Loucy (cell line): Measurements from ENCODE around the gene OSBPL3.

Experiments
- H2AFZ ChIP-seq: fragments of 200-600 bp; sonication (generic); 2 replicates; pipeline ENCODE4 v1.6.0; 2016; ENCODE audit warnings: antibody characterized with exemption, mild to moderate bottlenecking, low read length, moderate library complexity
- H3F3A ChIP-seq: fragments of 200-600 bp; 2 replicates; pipeline ENCODE4 v1.6.0; 2016; ENCODE audit warnings: antibody characterized with exemption, low read depth, mild to moderate bottlenecking
- H3K27me3 ChIP-seq: fragments of 200-600 bp; sonication (generic); 2 replicates; pipeline ENCODE4 v1.6.1; 2014; ENCODE audit warnings: low read length, mild to moderate bottlenecking; ENCODE audit not compliant: insufficient read depth, poor library complexity, severe bottlenecking
- H3K36me3 ChIP-seq: fragments of 200-600 bp; sonication (generic); 2 replicates; pipeline ENCODE4 v1.6.1; 2016; ENCODE audit warnings: low read length; ENCODE audit not compliant: insufficient read depth
- H3K4me1 ChIP-seq: fragments of 200-600 bp; sonication (generic); 2 replicates; pipeline ENCODE4 v1.5.1; 2014; ENCODE audit warnings: low read length, mild to moderate bottlenecking; ENCODE audit not compliant: insufficient read depth, poor library complexity, severe bottlenecking
- H3K4me2 ChIP-seq: fragments of 200-600 bp; sonication (generic); 2 replicates; pipeline ENCODE4 v1.6.0; 2014; ENCODE audit warnings: antibody characterized with exemption, low read length, low read depth, mild to moderate bottlenecking; ENCODE audit not compliant: poor library complexity, severe bottlenecking
- H3K4me3 ChIP-seq: fragments of 200-600 bp; sonication (generic); 2 replicates; pipeline ENCODE4 v1.5.1; 2014; ENCODE audit warnings: low read length, mild to moderate bottlenecking, mixed read lengths; ENCODE audit not compliant: poor library complexity, severe bottlenecking
- H3K79me2 ChIP-seq: fragments of 200-600 bp; sonication (generic); 2 replicates; pipeline ENCODE4 v1.6.1; 2014; ENCODE audit warnings: low read length; ENCODE audit not compliant: insufficient read depth
- H3K9ac ChIP-seq: fragments of 200-600 bp; sonication (generic); 2 replicates; pipeline ENCODE4 v1.6.0; 2014; ENCODE audit warnings: mild to moderate bottlenecking, low read depth, low read length, moderate library complexity; ENCODE audit not compliant: poor library complexity, severe bottlenecking
- H3K9me2 ChIP-seq: fragments of 200-600 bp; sonication (generic); replicated peaks from 2 replicates; pipeline ENCODE4 v1.6.1; 2016; ENCODE audit warnings: low read depth, low read length, mixed read lengths
- H3K9me3 ChIP-seq: fragments of 200-600 bp; sonication (generic); 2 replicates; pipeline ENCODE4 v1.6.1; 2014; ENCODE audit warnings: mild to moderate bottlenecking, antibody characterized with exemption, low read length, low read depth; ENCODE audit not compliant: insufficient read depth
- H4K20me1 ChIP-seq: fragments of 200-600 bp; sonication (generic); 2 replicates; pipeline ENCODE4 v1.6.0; 2014; ENCODE audit warnings: antibody characterized with exemption, low read length, mild to moderate bottlenecking; ENCODE audit not compliant: insufficient read depth, poor library complexity, severe bottlenecking
- EZH2phosphoT487 ChIP-seq: fragments of 200-600 bp; IDR thresholded peaks from 2 replicates; pipeline ENCODE4 v1.6.1; 2018; ENCODE audit warnings: antibody characterized with exemption, mild to moderate bottlenecking, moderate library complexity, borderline replicate concordance
- TF ChIP-seq, protein P1 (sequence below): fragments of 200-600 bp; sonication (generic); conservative IDR thresholded peaks from 2 replicates; pipeline ENCODE4 v1.5.1; 2014; ENCODE audit warnings: mild to moderate bottlenecking, antibody characterized with exemption, low read length

The OSBPL3 gene

DNA sequence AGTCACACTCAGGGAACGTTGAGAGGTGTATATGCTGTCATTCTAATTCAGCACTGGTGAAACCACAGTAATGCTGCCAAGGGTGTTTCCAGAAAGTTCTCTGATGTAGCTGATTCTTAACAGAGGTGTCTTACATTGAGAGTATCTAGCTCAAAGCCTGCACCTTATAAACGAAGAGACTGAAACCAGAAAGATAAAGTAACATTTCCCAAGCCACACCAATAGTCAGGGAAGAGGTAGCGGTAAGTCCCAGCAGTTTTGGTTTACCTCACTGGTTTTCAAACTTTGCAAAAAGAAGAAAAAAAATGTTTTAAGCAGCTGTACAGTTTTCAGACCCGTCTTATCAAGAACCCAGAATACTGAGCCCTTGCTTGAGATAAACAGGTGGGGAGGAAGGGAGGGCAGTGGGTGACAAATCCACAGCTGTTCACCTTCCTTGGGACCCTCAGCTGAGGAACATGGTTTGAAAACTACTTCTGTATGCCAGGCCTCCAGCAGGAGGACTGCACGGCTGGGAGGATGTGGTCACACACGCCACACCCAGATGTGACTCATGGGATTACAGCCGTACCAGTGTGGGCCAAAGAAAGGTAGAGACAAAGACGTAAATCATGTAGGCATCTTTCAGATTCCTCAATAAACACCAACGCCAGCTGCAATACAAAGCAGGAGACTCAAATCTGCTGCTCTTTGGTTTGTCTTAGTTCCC lies 158.8 kb downstream of the OSBPL3 start:
- Histone ChIP-seq H3K36me3 (peaks cover 34% of the 10 kb centered on the region; the same call in 1 of the 2 replicates), H3K9ac (peak overlapping the region; percentile 48), H3K9me2 (no peaks in the 10 kb centered on the region), H3F3A (peaks cover 12% of the 10 kb centered on the region), H3K27me3 (no peaks in the 10 kb centered on the region), H3K4me3 (peak overlapping the region; percentile 64), H3K9me3 (no peaks in the 10 kb centered on the region), H3K4me2 (peak overlapping the region; percentile 84), H2AFZ (no peak overlapping the region), H4K20me1 (no peaks in the 10 kb centered on the region), H3K4me1 (peaks cover 28% of the 10 kb centered on the region), H3K79me2 (no peaks in the 10 kb centered on the region)
- TF ChIP-seq, protein P1, sequence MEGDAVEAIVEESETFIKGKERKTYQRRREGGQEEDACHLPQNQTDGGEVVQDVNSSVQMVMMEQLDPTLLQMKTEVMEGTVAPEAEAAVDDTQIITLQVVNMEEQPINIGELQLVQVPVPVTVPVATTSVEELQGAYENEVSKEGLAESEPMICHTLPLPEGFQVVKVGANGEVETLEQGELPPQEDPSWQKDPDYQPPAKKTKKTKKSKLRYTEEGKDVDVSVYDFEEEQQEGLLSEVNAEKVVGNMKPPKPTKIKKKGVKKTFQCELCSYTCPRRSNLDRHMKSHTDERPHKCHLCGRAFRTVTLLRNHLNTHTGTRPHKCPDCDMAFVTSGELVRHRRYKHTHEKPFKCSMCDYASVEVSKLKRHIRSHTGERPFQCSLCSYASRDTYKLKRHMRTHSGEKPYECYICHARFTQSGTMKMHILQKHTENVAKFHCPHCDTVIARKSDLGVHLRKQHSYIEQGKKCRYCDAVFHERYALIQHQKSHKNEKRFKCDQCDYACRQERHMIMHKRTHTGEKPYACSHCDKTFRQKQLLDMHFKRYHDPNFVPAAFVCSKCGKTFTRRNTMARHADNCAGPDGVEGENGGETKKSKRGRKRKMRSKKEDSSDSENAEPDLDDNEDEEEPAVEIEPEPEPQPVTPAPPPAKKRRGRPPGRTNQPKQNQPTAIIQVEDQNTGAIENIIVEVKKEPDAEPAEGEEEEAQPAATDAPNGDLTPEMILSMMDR = no peak; the same call in 1 of the 2 replicates
- no peak for TF ChIP-seq EZH2phosphoT487

- Histone ChIP-seq H3K9ac (peak overlapping the region; percentile 48), H3K9me3 (no peaks in the 10 kb centered on the region), H3K27me3 (no peaks in the 10 kb centered on the region), H3K4me3 (peak overlapping the region; percentile 64), H3K9me2 (no peaks in the 10 kb centered on the region), H4K20me1 (no peaks in the 10 kb centered on the region), H3F3A (peaks cover 12% of the 10 kb centered on the region), H2AFZ (peak overlapping the region; percentile 24; the same call in 1 of the 2 replicates), H3K4me2 (peak overlapping the region; percentile 84), H3K4me1 (peaks cover 23% of the 10 kb centered on the region), H3K36me3 (peaks cover 39% of the 10 kb centered on the region; the same call in 1 of the 2 replicates), H3K79me2 (no peaks in the 10 kb centered on the region)
- TF ChIP-seq, protein P1 = no peak
- no peak for TF ChIP-seq EZH2phosphoT487
Observed at GRCh38 chr7:24820730-24821044, 159.3 kb downstream of the OSBPL3 start.

DNA sequence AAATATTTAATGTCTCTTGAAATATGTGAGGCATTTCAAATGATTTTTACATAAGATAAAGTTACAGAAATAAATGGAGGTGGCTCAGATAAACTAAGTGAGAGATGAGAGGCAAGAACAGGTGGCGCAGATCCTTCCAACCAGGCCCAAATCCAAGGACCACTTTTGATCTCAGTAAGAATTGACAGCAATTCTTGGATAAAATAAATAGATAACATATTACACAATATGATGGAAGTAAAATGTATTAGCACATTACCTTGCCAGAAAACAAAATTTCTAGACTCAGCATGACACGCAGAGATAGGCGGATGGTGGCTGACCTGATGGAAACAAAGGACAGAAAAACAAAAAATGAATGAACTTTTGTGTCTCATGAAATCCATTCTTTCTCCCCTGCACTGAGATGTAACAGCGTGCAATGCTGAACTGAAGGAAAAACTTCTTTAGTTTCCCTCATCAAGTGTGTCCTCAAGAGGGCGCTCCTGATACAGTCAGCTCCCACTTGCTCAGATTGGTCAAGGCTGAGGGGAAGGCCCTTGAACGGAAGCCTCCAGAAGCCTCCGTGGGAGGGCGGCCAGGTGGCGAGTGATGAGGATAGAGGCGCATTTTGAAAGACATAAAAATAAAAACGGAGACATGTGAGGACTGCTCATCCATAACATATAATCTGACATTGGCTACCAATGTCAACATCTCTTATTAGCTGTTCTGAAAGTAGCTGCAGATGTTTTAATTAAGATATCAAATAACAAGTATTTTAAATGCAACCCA lies 159.9 kb downstream of the OSBPL3 start:
- Histone ChIP-seq H3K9ac (peak overlapping the region; percentile 48), H3K9me3 (no peaks in the 10 kb centered on the region), H3K36me3 (peaks cover 45% of the 10 kb centered on the region; the same call in 1 of the 2 replicates), H3K9me2 (no peaks in the 10 kb centered on the region), H3F3A (peaks cover 12% of the 10 kb centered on the region), H2AFZ (peak overlapping the region; percentile 24; the same call in 1 of the 2 replicates), H3K27me3 (no peaks in the 10 kb centered on the region), H3K4me3 (peak overlapping the region; percentile 64), H3K79me2 (no peaks in the 10 kb centered on the region), H3K4me1 (peaks cover 17% of the 10 kb centered on the region), H4K20me1 (no peaks in the 10 kb centered on the region), H3K4me2 (peak overlapping the region; percentile 84)
- TF ChIP-seq, protein P1 = peak; percentile 93
- no peak for TF ChIP-seq EZH2phosphoT487
